HFF-Myc (cell line): ENCODE data around the gene GATA6.

ENCODE experiments used
- DNase-seq: peaks from one replicate; pipeline ENCODE4 v3.0.0-alpha.2; 2011; ENCODE audit warnings: low read depth; ENCODE audit errors: extremely low read depth
- H3K4me3 ChIP-seq: replicated peaks from 2 replicates; pipeline ENCODE4 v1.5.1; 2011; ENCODE audit warnings: low read depth, mild to moderate bottlenecking, control low read depth, low read length
- CTCF ChIP-seq: IDR thresholded peaks from 2 replicates; pipeline ENCODE4 v1.5.1; 2012; ENCODE audit warnings: mild to moderate bottlenecking, low read depth, low read length, control low read depth; ENCODE audit errors: missing control alignments

The GATA6 gene

GRCh38 chr18:22169889-22170420, 566 bp downstream of the GATA6 start:
- no peak for TF ChIP-seq CTCF
- DNase-seq, result no peak
- H3K4me3 ChIP-seq, result peak overlapping the region; percentile 59

GRCh38 chr18:22170421-22171257, 1.2 kb downstream of the GATA6 start:
- H3K4me3 ChIP-seq, result peak overlapping the region; percentile 59
- no peak for TF ChIP-seq CTCF
- DNase-seq, result no peak

- no peak for DNase-seq
- no peak for TF ChIP-seq CTCF
- peak overlapping the region; percentile 59 for H3K4me3 ChIP-seq
These were observed 2.1 kb downstream of the GATA6 start for GRCh38 chr18:22171258-22172119.

- no peak for TF ChIP-seq CTCF
- no peak for DNase-seq
- no peak overlapping the region for H3K4me3 ChIP-seq
These were observed 2.8 kb downstream of the GATA6 start for GRCh38 chr18:22172120-22172582.

- DNase-seq, result no peak
- no peak overlapping the region for H3K4me3 ChIP-seq
- TF ChIP-seq CTCF, result no peak
These were observed 3.2 kb downstream of the GATA6 start for GRCh38 chr18:22172594-22173049.

GRCh38 chr18:22173221-22173927, 4.0 kb downstream of the GATA6 start:
- H3K4me3 ChIP-seq, result no peak overlapping the region
- no peak for DNase-seq
- no peak for TF ChIP-seq CTCF
